OCI-LY7 (cell line): ENCODE data around the gene PRPSAP2.

Experiments used
- EZH2phosphoT487 ChIP-seq: fragments of 200-600 bp; sonication (generic); IDR thresholded peaks from 2 replicates; pipeline ENCODE4 v1.6.1; 2018; ENCODE audit warnings: low read depth, borderline replicate concordance, mild to moderate bottlenecking, mixed run types, antibody characterized with exemption, low read length, moderate library complexity, mixed read lengths
- TF ChIP-seq, protein P1 (sequence below): fragments of 200-600 bp; sonication (generic); conservative IDR thresholded peaks from 2 replicates; pipeline ENCODE4 v1.5.1; 2014; ENCODE audit warnings: mild to moderate bottlenecking, antibody characterized with exemption, low read length, moderate library complexity, mixed read lengths

DNA sequence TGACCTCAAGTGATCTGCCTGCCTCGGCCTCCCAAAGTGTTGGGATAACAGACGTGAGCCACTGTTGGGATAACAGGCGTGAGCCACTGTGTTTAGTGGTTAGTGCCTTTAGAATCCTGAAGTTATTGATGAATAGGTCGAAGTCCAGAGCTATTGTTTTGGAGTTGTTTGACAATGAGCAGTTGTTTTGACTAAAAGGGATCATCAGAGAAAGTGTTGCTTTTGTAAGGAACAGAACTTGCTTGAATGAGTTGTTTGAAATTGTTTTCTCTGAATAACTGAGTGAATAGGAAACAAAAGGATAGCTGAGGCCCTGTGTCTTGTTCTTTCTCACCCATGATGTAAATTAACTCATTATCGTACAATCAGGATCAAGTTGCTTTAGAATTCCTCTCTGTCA is 46.6 kb downstream of the PRPSAP2 start:
- TF ChIP-seq, protein P1, sequence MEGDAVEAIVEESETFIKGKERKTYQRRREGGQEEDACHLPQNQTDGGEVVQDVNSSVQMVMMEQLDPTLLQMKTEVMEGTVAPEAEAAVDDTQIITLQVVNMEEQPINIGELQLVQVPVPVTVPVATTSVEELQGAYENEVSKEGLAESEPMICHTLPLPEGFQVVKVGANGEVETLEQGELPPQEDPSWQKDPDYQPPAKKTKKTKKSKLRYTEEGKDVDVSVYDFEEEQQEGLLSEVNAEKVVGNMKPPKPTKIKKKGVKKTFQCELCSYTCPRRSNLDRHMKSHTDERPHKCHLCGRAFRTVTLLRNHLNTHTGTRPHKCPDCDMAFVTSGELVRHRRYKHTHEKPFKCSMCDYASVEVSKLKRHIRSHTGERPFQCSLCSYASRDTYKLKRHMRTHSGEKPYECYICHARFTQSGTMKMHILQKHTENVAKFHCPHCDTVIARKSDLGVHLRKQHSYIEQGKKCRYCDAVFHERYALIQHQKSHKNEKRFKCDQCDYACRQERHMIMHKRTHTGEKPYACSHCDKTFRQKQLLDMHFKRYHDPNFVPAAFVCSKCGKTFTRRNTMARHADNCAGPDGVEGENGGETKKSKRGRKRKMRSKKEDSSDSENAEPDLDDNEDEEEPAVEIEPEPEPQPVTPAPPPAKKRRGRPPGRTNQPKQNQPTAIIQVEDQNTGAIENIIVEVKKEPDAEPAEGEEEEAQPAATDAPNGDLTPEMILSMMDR: no peak
- TF ChIP-seq EZH2phosphoT487: no peak
